IMR-90 (cell line): ENCODE results near the gene SERPINA4. TPM values are rescaled to one million over a fixed set of nuclear protein-coding genes. Genes with fewer than 3 reads are reported as not detected.

Experiments
- ATAC-seq: fragments of 200-7000 bp; cut with Tn5 transposase; 2 replicates; pipeline ENCODE4 v1.9.1; 2020; ENCODE audit warnings: low read depth, mild to moderate bottlenecking, moderate library complexity
- BruUV-seq: library from RNA; stranded (reverse); fragments of 400-500 nt; replicated peaks from 2 replicates; lab custom pipeline; 2021; lab: Mats Ljungman, UMichigan
- CTCF ChIA-PET: fragments of 300-600 bp; formaldehyde crosslinking; extraction: SDS; loops from one replicate; lab custom pipeline; 2021; ENCODE audit warnings: antibody characterized with exemption; lab: Yijun Ruan, JAX
- POLR2A ChIA-PET: fragments of 300-600 bp; sonication (Branson Sonifier 250); formaldehyde crosslinking; loops from one replicate; lab custom pipeline; 2022; ENCODE audit warnings: antibody characterized with exemption; ENCODE audit not compliant: unreplicated experiment; lab: Charles Lee
- DNase-seq: peaks from one replicate; pipeline ENCODE4 v3.0.0; 2013
- H2AFZ ChIP-seq: replicated peaks from 2 replicates; pipeline ENCODE3; 2013; ENCODE audit warnings: low read length, mild to moderate bottlenecking; ENCODE audit not compliant: poor library complexity
- H2AK5ac ChIP-seq: 2 replicates; pipeline ENCODE4 v1.6.1; 2013; ENCODE audit warnings: low read depth, low read length, inconsistent platforms
- H2AK9ac ChIP-seq: replicated peaks from 2 replicates; pipeline ENCODE3; 2013; ENCODE audit warnings: mild to moderate bottlenecking, low read depth, low read length, moderate library complexity; ENCODE audit not compliant: poor library complexity
- H2BK120ac ChIP-seq: 2 replicates; pipeline ENCODE4 v1.6.1; 2013; ENCODE audit warnings: low read depth, low read length, inconsistent platforms
- H2BK15ac ChIP-seq: 3 replicates; pipeline ENCODE4 v1.6.1; 2013; ENCODE audit warnings: low read depth, low read length, inconsistent platforms
- H2BK20ac ChIP-seq: 2 replicates; pipeline ENCODE4 v1.6.1; 2013; ENCODE audit warnings: low read depth, mild to moderate bottlenecking, inconsistent platforms, low read length, moderate library complexity
- H2BK5ac ChIP-seq: 2 replicates; pipeline ENCODE4 v1.6.1; 2013; ENCODE audit warnings: mild to moderate bottlenecking, low read depth, low read length, inconsistent platforms; ENCODE audit not compliant: poor library complexity, severe bottlenecking
- H3K14ac ChIP-seq: replicated peaks from 2 replicates; pipeline ENCODE4 v1.6.1; 2013; ENCODE audit warnings: low read depth, low read length, inconsistent platforms
- H3K18ac ChIP-seq: 2 replicates; pipeline ENCODE4 v1.6.1; 2013; ENCODE audit warnings: low read depth, low read length, control low read depth
- H3K23ac ChIP-seq: 2 replicates; pipeline ENCODE4 v1.6.1; 2013; ENCODE audit warnings: low read depth, low read length, inconsistent platforms
- H3K27ac ChIP-seq: 2 replicates; pipeline ENCODE4 v1.5.1; 2013; ENCODE audit warnings: mild to moderate bottlenecking, control low read depth, low read length; ENCODE audit not compliant: insufficient read depth
- H3K27me3 ChIP-seq: 2 replicates; pipeline ENCODE4 v1.6.1; 2013; ENCODE audit warnings: low read length; ENCODE audit not compliant: control insufficient read depth, insufficient read depth
- H3K36me3 ChIP-seq: 2 replicates; pipeline ENCODE4 v1.6.1; 2013; ENCODE audit warnings: low read length, mixed read lengths; ENCODE audit not compliant: control insufficient read depth, insufficient read depth
- H3K4ac ChIP-seq: 2 replicates; pipeline ENCODE4 v1.6.1; 2013; ENCODE audit warnings: low read depth, low read length, inconsistent platforms
- H3K4me1 ChIP-seq: 2 replicates; pipeline ENCODE4 v1.6.1; 2013; ENCODE audit warnings: low read length, mixed read lengths; ENCODE audit not compliant: control insufficient read depth, insufficient read depth
- H3K4me2 ChIP-seq: 2 replicates; pipeline ENCODE4 v1.6.1; 2013; ENCODE audit warnings: low read depth, mild to moderate bottlenecking, control low read depth, low read length, moderate library complexity
- H3K4me3 ChIP-seq: 2 replicates; pipeline ENCODE4 v1.5.1; 2013; ENCODE audit warnings: low read depth, mild to moderate bottlenecking, control low read depth, low read length, moderate library complexity; ENCODE audit not compliant: insufficient read depth
- H3K56ac ChIP-seq: 2 replicates; pipeline ENCODE4 v1.6.1; 2013; ENCODE audit warnings: low read length, inconsistent platforms; ENCODE audit not compliant: insufficient read depth; ENCODE audit errors: extremely low read depth
- H3K79me1 ChIP-seq, 2 experiments: 2 replicates each; pipeline ENCODE4 v1.6.1; 2013; ENCODE audit warnings: low read length in 2 of 2, inconsistent platforms in 1 of 2, low read depth in 1 of 2
- H3K9ac ChIP-seq: 2 replicates; pipeline ENCODE4 v1.6.1; 2013; ENCODE audit warnings: low read depth, low read length, control low read depth
- H3K9me1 ChIP-seq: 2 replicates; pipeline ENCODE4 v1.6.1; 2013; ENCODE audit warnings: low read length, inconsistent platforms; ENCODE audit not compliant: insufficient read depth
- H3K9me3 ChIP-seq: 2 replicates; pipeline ENCODE4 v1.6.1; 2013; ENCODE audit warnings: low read length; ENCODE audit not compliant: control insufficient read depth, insufficient read depth
- H4K20me1 ChIP-seq: 2 replicates; pipeline ENCODE4 v1.6.1; 2013; ENCODE audit warnings: low read length, inconsistent platforms; ENCODE audit not compliant: insufficient read depth
- H4K5ac ChIP-seq: 2 replicates; pipeline ENCODE4 v1.6.1; 2013; ENCODE audit warnings: mild to moderate bottlenecking, low read depth, low read length, control low read depth
- H4K8ac ChIP-seq, 2 experiments: 2 replicates each; pipeline ENCODE4 v1.6.1; 2013; ENCODE audit warnings: low read depth in 2 of 2, low read length in 2 of 2, control low read depth in 1 of 2, inconsistent platforms in 1 of 2
- H4K91ac ChIP-seq: 2 replicates; pipeline ENCODE4 v1.6.1; 2013; ENCODE audit warnings: low read depth, low read length, inconsistent platforms; ENCODE audit not compliant: insufficient read depth
- FOS ChIP-seq: fragments of 150-350 bp; IDR thresholded peaks from 2 replicates; pipeline ENCODE4 v1.6.1; 2016; ENCODE audit warnings: low read depth, low read length
- MAFK ChIP-seq: IDR thresholded peaks from 2 replicates; pipeline ENCODE4 v1.6.1; 2012; ENCODE audit warnings: low read depth, low read length, improper control_type of control experiment
- MAZ ChIP-seq: IDR thresholded peaks from 2 replicates; pipeline ENCODE4 v1.6.1; 2012; ENCODE audit warnings: low read depth, mild to moderate bottlenecking, low read length, improper control_type of control experiment, moderate library complexity, borderline replicate concordance
- MXI1 ChIP-seq: IDR thresholded peaks from 2 replicates; pipeline ENCODE4 v1.6.1; 2012; ENCODE audit warnings: low read depth, mild to moderate bottlenecking, low read length, moderate library complexity, borderline replicate concordance
- NFE2L2 ChIP-seq: fragments of 150-350 bp; IDR thresholded peaks from 2 replicates; pipeline ENCODE4 v1.6.1; 2016; ENCODE audit warnings: low read depth, mild to moderate bottlenecking, low read length
- POLR2A ChIP-seq: IDR thresholded peaks from 2 replicates; pipeline ENCODE4 v1.6.1; 2012; ENCODE audit warnings: mild to moderate bottlenecking, low read depth, low read length
- RAD21 ChIP-seq: IDR thresholded peaks from 2 replicates; pipeline ENCODE4 v1.6.1; 2012; ENCODE audit warnings: low read length, improper control_type of control experiment
- RCOR1 ChIP-seq: IDR thresholded peaks from 2 replicates; pipeline ENCODE4 v1.6.1; 2012; ENCODE audit warnings: mild to moderate bottlenecking, low read length, improper control_type of control experiment; ENCODE audit not compliant: insufficient replicate concordance
- RFX5 ChIP-seq: IDR thresholded peaks from 2 replicates; pipeline ENCODE4 v1.8.0; 2012; ENCODE audit warnings: low read depth, mild to moderate bottlenecking, low read length, moderate library complexity
- SMC3 ChIP-seq: fragments of 150-350 bp; IDR thresholded peaks from 2 replicates; pipeline ENCODE4 v1.6.1; 2016; ENCODE audit warnings: low read depth, mild to moderate bottlenecking, antibody characterized with exemption, low read length, moderate library complexity
- WGBS, 2 experiments: methylation state at CpG; one replicate each; pipeline versions ENCODE4 v1.1.5 to v1.1.7; 2013; ENCODE audit warnings: missing lambda C conversion rate in 2 of 2; ENCODE audit not compliant: insufficient read length in 1 of 2; ENCODE audit errors: extremely low coverage in 2 of 2; 5-methylcytosine and 5-hydroxymethylcytosine counted together
- dilution Hi-C: fragments of 300-500 bp; cut with HindIII; formaldehyde crosslinking; loops from one replicate; pipeline ENCODE4 v1.14.3; 2018; ENCODE audit warnings: low sequenced_read_pairs; ENCODE audit not compliant: unreplicated experiment
- in situ Hi-C: fragments of 300-500 bp; cut with MboI; formaldehyde crosslinking; loops from 3 replicates; pipeline ENCODE4 v1.14.3; 2019; ENCODE audit warnings: low sequenced_read_pairs, inconsistent platforms, mixed read lengths
- intact Hi-C: fragments of 100-400 bp; cut with micrococcal nuclease; formaldehyde crosslinking; loops from 2 replicates; pipeline ENCODE4 v1.10.0; 2022
- polyA plus RNA-seq, 3 experiments: library from polyadenylated mRNA; depleted of rRNA; stranded (reverse); fragments of >200 nt; gene quantifications; 2 replicates each; pipeline ENCODE4 v1.2.3, GENCODE V29; 2012; ENCODE audit warnings: low replicate concordance in 1 of 3
- total RNA-seq: library from RNA; depleted of rRNA; stranded (reverse); fragments of >200 nt; gene quantifications from 2 replicates; pipeline ENCODE4 v1.2.3, GENCODE V29; 2012
- TF ChIP-seq, protein P1 (sequence below): conservative IDR thresholded peaks from 2 replicates; pipeline ENCODE4 v1.5.1; 2012; ENCODE audit warnings: mild to moderate bottlenecking, low read depth, low read length, improper control_type of control experiment
- TF ChIP-seq, protein P2 (sequence below): fragments of 150-350 bp; IDR thresholded peaks from 2 replicates; pipeline ENCODE4 v1.6.1; 2017; ENCODE audit warnings: mild to moderate bottlenecking, antibody characterized with exemption, low read length, low read depth

The SERPINA4 gene
- total and polyA plus RNA-seq, 2 of the 4 experiments (the other 2 are of a cell fraction), result not detected

DNA sequence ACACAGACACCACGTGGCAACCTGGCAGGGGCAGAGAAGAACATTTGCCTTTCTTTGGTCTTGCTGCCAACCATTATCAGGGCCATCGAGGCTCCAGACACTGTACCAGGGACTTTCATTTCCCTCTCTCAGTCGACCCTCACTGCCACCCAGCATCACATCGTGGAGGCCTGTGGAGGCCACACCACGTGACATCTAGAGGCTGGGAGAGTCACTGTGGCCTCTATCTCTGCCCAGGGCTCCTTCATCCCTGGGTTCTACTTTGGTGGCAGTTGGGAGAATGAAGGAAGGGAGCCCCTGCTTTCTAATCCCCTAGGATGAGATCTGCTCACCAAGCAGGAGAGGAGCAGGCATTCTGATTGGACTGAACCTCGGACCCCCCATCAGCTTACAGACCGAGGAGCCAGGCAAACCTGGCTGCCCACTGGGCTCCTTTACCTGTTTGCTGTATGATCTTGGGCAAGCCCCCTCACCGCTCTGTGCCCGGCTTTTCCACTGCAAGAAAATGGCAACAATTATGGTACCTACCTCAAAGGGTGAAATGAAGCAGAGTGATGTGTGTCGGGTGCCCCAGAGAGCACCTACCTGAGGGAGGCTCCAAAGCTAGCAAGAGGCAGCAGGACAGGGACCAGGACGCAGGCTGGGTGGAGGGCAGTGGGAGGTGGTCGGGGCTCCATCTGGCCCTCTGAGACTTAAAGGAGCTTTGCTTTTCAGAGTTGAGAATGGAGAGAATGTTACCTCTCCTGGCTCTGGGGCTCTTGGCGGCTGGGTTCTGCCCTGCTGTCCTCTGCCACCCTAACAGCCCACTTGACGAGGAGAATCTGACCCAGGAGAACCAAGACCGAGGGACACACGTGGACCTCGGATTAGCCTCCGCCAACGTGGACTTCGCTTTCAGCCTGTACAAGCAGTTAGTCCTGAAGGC, 52.7 kb downstream of the SERPINA4 start:
- Histone ChIP-seq H3K14ac (no peak overlapping the region), H3K4me1 (peaks cover 14% of the 10 kb centered on the region), H2BK20ac (no peak overlapping the region), H4K91ac (no peak overlapping the region), H3K36me3 (no peaks in the 10 kb centered on the region), H2BK5ac (no peak overlapping the region), H2BK120ac (no peak overlapping the region), H3K79me1 (no peaks in the 10 kb centered on the region), H3K4me2 (no peak overlapping the region), H3K27me3 (no peaks in the 10 kb centered on the region), H4K8ac (no peak overlapping the region), H4K5ac (no peak overlapping the region; the same call in 1 of the 2 replicates), H3K9ac (no peak overlapping the region), H3K9me1 (no peaks in the 10 kb centered on the region), H2AK5ac (no peak overlapping the region), H3K4me3 (no peak overlapping the region), H3K9me3 (peaks cover 19% of the 10 kb centered on the region), H3K27ac (no peak overlapping the region), H4K20me1 (no peaks in the 10 kb centered on the region), H3K23ac (no peak overlapping the region), H3K18ac (no peak overlapping the region; the same call in 1 of the 2 replicates), H2AFZ (no peak overlapping the region), H2BK15ac (no peak overlapping the region), H2AK9ac (peak overlapping the region; percentile 20), H3K56ac (no peak overlapping the region), H3K4ac (no peak overlapping the region)
- dilution Hi-C loops, result no loop called here
- ChIA-PET CTCF (no interaction called here), POLR2A (no interaction called here)
- no peak for DNase-seq
- no TSS peak for BruUV-seq
- in situ Hi-C loops, result no loop called here
- no peak for ATAC-seq
- TF ChIP-seq RCOR1 (no peak), SMC3 (no peak), RFX5 (no peak), POLR2A (no peak), MAZ (no peak), MXI1 (no peak), RAD21 (no peak), MAFK (no peak), NFE2L2 (no peak), FOS (no peak)
- TF ChIP-seq, protein P1, sequence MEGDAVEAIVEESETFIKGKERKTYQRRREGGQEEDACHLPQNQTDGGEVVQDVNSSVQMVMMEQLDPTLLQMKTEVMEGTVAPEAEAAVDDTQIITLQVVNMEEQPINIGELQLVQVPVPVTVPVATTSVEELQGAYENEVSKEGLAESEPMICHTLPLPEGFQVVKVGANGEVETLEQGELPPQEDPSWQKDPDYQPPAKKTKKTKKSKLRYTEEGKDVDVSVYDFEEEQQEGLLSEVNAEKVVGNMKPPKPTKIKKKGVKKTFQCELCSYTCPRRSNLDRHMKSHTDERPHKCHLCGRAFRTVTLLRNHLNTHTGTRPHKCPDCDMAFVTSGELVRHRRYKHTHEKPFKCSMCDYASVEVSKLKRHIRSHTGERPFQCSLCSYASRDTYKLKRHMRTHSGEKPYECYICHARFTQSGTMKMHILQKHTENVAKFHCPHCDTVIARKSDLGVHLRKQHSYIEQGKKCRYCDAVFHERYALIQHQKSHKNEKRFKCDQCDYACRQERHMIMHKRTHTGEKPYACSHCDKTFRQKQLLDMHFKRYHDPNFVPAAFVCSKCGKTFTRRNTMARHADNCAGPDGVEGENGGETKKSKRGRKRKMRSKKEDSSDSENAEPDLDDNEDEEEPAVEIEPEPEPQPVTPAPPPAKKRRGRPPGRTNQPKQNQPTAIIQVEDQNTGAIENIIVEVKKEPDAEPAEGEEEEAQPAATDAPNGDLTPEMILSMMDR, result no peak
- TF ChIP-seq, protein P2, sequence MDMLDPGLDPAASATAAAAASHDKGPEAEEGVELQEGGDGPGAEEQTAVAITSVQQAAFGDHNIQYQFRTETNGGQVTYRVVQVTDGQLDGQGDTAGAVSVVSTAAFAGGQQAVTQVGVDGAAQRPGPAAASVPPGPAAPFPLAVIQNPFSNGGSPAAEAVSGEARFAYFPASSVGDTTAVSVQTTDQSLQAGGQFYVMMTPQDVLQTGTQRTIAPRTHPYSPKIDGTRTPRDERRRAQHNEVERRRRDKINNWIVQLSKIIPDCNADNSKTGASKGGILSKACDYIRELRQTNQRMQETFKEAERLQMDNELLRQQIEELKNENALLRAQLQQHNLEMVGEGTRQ, result no peak
- WGBS, 2 experiments, result 86% methylated on average over 9 of the region's 20 CpGs; no CpG with 5 or more reads in 1 of the 2 experiments
- intact Hi-C loops, result no loop called here
